Measurements from ENCODE around the gene SH3PXD2A.

SH3PXD2A gene

GRCh38 chr10:103711351-103711994 lies 143.9 kb downstream of the SH3PXD2A start:
- Histone ChIP-seq H3K4me1 (ENCODE audit: low read depth, poor library complexity, severe bottlenecking) (peaks cover 4% of the 10 kb centered on the region), H3K4me3 (IDR thresholded peaks at IDR 0.05; ENCODE audit: insufficient read depth, low read depth, low read length) (no peak overlapping the region)
- peak; percentile 23; the same call in 1 of the 2 replicates for TF ChIP-seq CTCF (conservative IDR thresholded peaks at IDR 0.05; ENCODE audit: low read depth, low read length)

GRCh38 chr10:103710490-103710889 lies 144.9 kb downstream of the SH3PXD2A start:
- Histone ChIP-seq H3K27ac (no peak overlapping the region), H3K9ac (no peak overlapping the region), H3K4me2 (no peak overlapping the region), H3K27me3 (ENCODE audit: insufficient read depth, low read depth) (no peaks in the 10 kb centered on the region), H3K79me2 (ENCODE audit: insufficient read depth, low read depth) (no peaks in the 10 kb centered on the region), H3K4me3 (IDR thresholded peaks at IDR 0.05; ENCODE audit: insufficient read depth, low read depth, low read length) (no peak overlapping the region), H3K4me1 (ENCODE audit: low read depth, poor library complexity, severe bottlenecking) (peaks cover 4% of the 10 kb centered on the region), H2AFZ (ENCODE audit: low read depth) (no peak overlapping the region), H3K36me3 (ENCODE audit: insufficient read depth) (no peaks in the 10 kb centered on the region), H4K20me1 (ENCODE audit: insufficient read depth) (no peaks in the 10 kb centered on the region)
- no peak for TF ChIP-seq CTCF (conservative IDR thresholded peaks at IDR 0.05; ENCODE audit: low read depth, low read length)

More at GRCh38 chr10:103711351-103711994, 143.9 kb downstream of the SH3PXD2A start:
- Histone ChIP-seq H3K27ac (no peak overlapping the region), H3K79me2 (ENCODE audit: insufficient read depth, low read depth) (no peaks in the 10 kb centered on the region), H4K20me1 (ENCODE audit: insufficient read depth) (no peaks in the 10 kb centered on the region), H3K36me3 (ENCODE audit: insufficient read depth) (no peaks in the 10 kb centered on the region), H3K4me2 (no peak overlapping the region), H2AFZ (ENCODE audit: low read depth) (no peak overlapping the region), H3K27me3 (ENCODE audit: insufficient read depth, low read depth) (no peaks in the 10 kb centered on the region), H3K9ac (no peak overlapping the region)

GRCh38 chr10:103709341-103709920 lies 145.9 kb downstream of the SH3PXD2A start:
- Histone ChIP-seq H3K4me2 (no peak overlapping the region), H3K27me3 (ENCODE audit: insufficient read depth, low read depth) (no peaks in the 10 kb centered on the region), H3K9ac (no peak overlapping the region), H3K27ac (no peak overlapping the region), H2AFZ (ENCODE audit: low read depth) (no peak overlapping the region), H3K79me2 (ENCODE audit: insufficient read depth, low read depth) (no peaks in the 10 kb centered on the region), H4K20me1 (ENCODE audit: insufficient read depth) (no peaks in the 10 kb centered on the region), H3K4me1 (ENCODE audit: low read depth, poor library complexity, severe bottlenecking) (peaks cover 4% of the 10 kb centered on the region), H3K4me3 (IDR thresholded peaks at IDR 0.05; ENCODE audit: insufficient read depth, low read depth, low read length) (no peak overlapping the region), H3K36me3 (ENCODE audit: insufficient read depth) (no peaks in the 10 kb centered on the region)
- TF ChIP-seq CTCF (conservative IDR thresholded peaks at IDR 0.05; ENCODE audit: low read depth, low read length), result no peak

DNA sequence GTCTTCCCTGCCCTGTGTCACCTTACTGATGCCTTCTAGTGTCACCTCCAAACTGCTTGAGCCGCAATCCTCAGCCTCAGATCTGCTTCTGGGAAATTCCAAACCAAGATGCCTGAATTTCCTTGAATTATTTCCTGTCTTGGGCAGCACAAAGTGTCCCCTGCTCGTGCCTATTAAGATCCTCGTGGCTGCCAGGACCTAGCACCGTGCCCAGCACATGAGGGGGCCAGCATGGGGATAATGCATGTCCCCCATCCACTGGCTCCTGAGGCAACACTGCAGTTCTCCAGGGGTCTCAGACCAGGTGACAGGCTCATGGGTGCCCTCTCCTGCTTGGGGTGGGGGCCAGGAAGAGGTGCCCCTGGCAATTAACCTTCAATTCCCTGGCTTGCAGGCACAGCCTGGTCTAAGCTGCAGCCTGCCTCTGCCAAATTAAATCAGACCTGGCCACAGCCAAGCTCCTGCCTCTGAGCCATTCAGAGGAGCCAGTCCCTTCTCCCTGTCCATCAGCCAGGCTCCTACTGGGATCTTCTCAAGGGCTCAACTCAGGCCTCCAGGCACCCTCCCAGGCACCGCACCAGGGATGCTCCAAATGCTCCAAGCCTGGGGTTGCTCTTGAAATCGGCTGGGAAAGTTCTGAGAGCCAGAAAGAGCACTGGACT lies 146.6 kb downstream of the SH3PXD2A start:
- Histone ChIP-seq H3K9ac (no peak overlapping the region), H3K4me2 (no peak overlapping the region), H3K79me2 (ENCODE audit: insufficient read depth, low read depth) (no peaks in the 10 kb centered on the region), H2AFZ (ENCODE audit: low read depth) (no peak overlapping the region), H3K27ac (no peak overlapping the region), H3K4me3 (IDR thresholded peaks at IDR 0.05; ENCODE audit: insufficient read depth, low read depth, low read length) (no peak overlapping the region), H3K27me3 (ENCODE audit: insufficient read depth, low read depth) (no peaks in the 10 kb centered on the region), H3K36me3 (ENCODE audit: insufficient read depth) (no peaks in the 10 kb centered on the region), H4K20me1 (ENCODE audit: insufficient read depth) (no peaks in the 10 kb centered on the region), H3K4me1 (ENCODE audit: low read depth, poor library complexity, severe bottlenecking) (peaks cover 11% of the 10 kb centered on the region)
- TF ChIP-seq CTCF (conservative IDR thresholded peaks at IDR 0.05; ENCODE audit: low read depth, low read length), result no peak

Measured in KMS-11 (cell line).